ENCODE results near the gene RNF10.
"Not testable (repeated sequence)": the region's sequence is repeated elsewhere in the genome, so short reads cannot be mapped to it uniquely, and the experiment has no call there.

Gene RNF10

GRCh38 chr12:120611534-120611933 lies 77.4 kb downstream of the RNF10 start:
- not testable (repeated sequence) for DNase-seq

- DNase-seq: no peak
Measured at GRCh38 chr12:120614848-120615247, 80.7 kb downstream of the RNF10 start.

GRCh38 chr12:120617193-120617592 lies 83.0 kb downstream of the RNF10 start:
- not testable (repeated sequence) for DNase-seq

- not testable (repeated sequence) for DNase-seq
Measured at GRCh38 chr12:120617767-120618166, 83.6 kb downstream of the RNF10 start.

- no peak for DNase-seq
Measured at GRCh38 chr12:120618954-120619615, 84.9 kb downstream of the RNF10 start.

GRCh38 chr12:120620624-120621023 lies 86.5 kb downstream of the RNF10 start:
- DNase-seq: no peak

- DNase-seq: no peak
Measured at GRCh38 chr12:120625557-120626419, 91.6 kb downstream of the RNF10 start.

Measured in right kidney (tissue), 1 donor.